Measurements from ENCODE around the gene VIPR2.

Gene VIPR2

DNA sequence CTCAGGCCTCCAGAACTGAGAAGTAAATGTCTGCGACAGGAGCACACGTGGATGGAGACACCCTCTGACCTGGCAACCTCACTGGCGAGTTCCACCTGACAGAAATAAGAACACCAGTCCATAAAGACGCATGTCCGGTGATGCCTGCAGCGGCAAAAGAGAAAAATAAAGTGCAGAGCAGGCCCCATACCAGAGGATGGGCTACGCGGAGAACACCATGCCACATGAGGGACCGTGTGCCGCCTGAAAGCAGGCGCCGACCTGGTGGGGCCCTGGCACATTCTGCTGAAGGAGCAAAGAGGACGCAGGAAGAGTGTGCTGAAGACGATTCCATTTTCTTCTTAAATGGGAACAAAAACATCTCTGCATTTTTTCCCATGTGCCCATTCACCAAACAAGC lies 105.0 kb downstream of the VIPR2 start:
- Histone ChIP-seq H3K4me2 (ENCODE audit: insufficient read depth, low read length) (no peak overlapping the region), H3K79me2 (ENCODE audit: insufficient read depth, low read length) (peaks cover 4% of the 10 kb centered on the region; the same call in 1 of the 2 replicates), H3K4me3 (ENCODE audit: low read depth in 1 of 2, low read length in 2 of 2) (no peak overlapping the region), H2AFZ (ENCODE audit: low read depth, low read length) (no peak overlapping the region), H3K27ac (ENCODE audit: low read length) (peak overlapping the region; percentile 63; the same call in 1 of the 2 replicates), H3K9me3 (ENCODE audit: insufficient read depth, low read length, severe bottlenecking) (peaks cover 5% of the 10 kb centered on the region), H3K36me3 (ENCODE audit: insufficient read depth, low read length) (peaks cover 87% of the 10 kb centered on the region), H4K20me1 (ENCODE audit: insufficient read depth, low read length) (no peaks in the 10 kb centered on the region), H3K27me3 (ENCODE audit: insufficient read depth, low read length, poor library complexity) (no peaks in the 10 kb centered on the region), H3K9ac (ENCODE audit: low read depth, low read length) (no peak overlapping the region), H3K4me1 (ENCODE audit: insufficient read depth, low read length) (peaks cover 6% of the 10 kb centered on the region)
- DNase-seq (no peak), ATAC-seq (ENCODE audit: insufficient read depth, low read depth) (no peak)
- TF ChIP-seq EZH2 (IDR thresholded peaks at IDR 0.05; ENCODE audit: borderline replicate concordance, low read depth, low read length, severe bottlenecking), result no peak
- TF ChIP-seq, protein P1, sequence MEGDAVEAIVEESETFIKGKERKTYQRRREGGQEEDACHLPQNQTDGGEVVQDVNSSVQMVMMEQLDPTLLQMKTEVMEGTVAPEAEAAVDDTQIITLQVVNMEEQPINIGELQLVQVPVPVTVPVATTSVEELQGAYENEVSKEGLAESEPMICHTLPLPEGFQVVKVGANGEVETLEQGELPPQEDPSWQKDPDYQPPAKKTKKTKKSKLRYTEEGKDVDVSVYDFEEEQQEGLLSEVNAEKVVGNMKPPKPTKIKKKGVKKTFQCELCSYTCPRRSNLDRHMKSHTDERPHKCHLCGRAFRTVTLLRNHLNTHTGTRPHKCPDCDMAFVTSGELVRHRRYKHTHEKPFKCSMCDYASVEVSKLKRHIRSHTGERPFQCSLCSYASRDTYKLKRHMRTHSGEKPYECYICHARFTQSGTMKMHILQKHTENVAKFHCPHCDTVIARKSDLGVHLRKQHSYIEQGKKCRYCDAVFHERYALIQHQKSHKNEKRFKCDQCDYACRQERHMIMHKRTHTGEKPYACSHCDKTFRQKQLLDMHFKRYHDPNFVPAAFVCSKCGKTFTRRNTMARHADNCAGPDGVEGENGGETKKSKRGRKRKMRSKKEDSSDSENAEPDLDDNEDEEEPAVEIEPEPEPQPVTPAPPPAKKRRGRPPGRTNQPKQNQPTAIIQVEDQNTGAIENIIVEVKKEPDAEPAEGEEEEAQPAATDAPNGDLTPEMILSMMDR (IDR thresholded peaks at IDR 0.05; ENCODE audit: borderline replicate concordance, extremely low read depth, low read length, poor library complexity, severe bottlenecking), result no peak

DNA sequence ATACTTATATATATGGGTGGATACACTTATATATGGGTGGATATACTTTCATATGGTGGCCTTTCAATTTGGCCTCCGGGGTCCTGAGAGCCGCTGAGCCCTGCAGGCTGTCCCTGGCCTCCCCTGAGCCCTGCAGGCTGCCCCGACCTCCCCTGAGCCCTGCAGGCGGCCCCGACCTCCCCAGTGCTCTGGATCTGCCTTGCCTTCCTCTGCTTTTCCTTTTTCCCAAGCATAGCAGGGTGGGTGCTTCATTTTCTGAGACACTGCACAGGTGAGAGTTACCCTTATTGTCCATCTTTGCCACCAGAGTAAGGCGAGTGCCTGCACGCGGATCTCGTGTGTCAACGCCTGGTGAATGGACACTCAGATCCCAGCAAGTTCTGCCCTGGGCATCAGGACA lies 106.6 kb downstream of the VIPR2 start:
- Histone ChIP-seq H3K4me1 (ENCODE audit: insufficient read depth, low read length) (peaks cover 6% of the 10 kb centered on the region), H3K4me2 (ENCODE audit: insufficient read depth, low read length) (no peak overlapping the region), H3K9ac (ENCODE audit: low read depth, low read length) (no peak overlapping the region), H3K9me3 (ENCODE audit: insufficient read depth, low read length, severe bottlenecking) (no peaks in the 10 kb centered on the region), H3K4me3 (ENCODE audit: low read depth in 1 of 2, low read length in 2 of 2) (no peak overlapping the region), H3K27ac (ENCODE audit: low read length) (peak overlapping the region; percentile 67), H3K27me3 (ENCODE audit: insufficient read depth, low read length, poor library complexity) (no peaks in the 10 kb centered on the region), H3K79me2 (ENCODE audit: insufficient read depth, low read length) (no peaks in the 10 kb centered on the region), H4K20me1 (ENCODE audit: insufficient read depth, low read length) (no peaks in the 10 kb centered on the region), H3K36me3 (ENCODE audit: insufficient read depth, low read length) (peaks cover 93% of the 10 kb centered on the region), H2AFZ (ENCODE audit: low read depth, low read length) (no peak overlapping the region)
- ATAC-seq (ENCODE audit: insufficient read depth, low read depth), result no peak
- no peak for DNase-seq
- TF ChIP-seq, protein P1 (IDR thresholded peaks at IDR 0.05; ENCODE audit: borderline replicate concordance, extremely low read depth, low read length, poor library complexity, severe bottlenecking), result no peak
- no peak for TF ChIP-seq EZH2 (IDR thresholded peaks at IDR 0.05; ENCODE audit: borderline replicate concordance, low read depth, low read length, severe bottlenecking)

DNA sequence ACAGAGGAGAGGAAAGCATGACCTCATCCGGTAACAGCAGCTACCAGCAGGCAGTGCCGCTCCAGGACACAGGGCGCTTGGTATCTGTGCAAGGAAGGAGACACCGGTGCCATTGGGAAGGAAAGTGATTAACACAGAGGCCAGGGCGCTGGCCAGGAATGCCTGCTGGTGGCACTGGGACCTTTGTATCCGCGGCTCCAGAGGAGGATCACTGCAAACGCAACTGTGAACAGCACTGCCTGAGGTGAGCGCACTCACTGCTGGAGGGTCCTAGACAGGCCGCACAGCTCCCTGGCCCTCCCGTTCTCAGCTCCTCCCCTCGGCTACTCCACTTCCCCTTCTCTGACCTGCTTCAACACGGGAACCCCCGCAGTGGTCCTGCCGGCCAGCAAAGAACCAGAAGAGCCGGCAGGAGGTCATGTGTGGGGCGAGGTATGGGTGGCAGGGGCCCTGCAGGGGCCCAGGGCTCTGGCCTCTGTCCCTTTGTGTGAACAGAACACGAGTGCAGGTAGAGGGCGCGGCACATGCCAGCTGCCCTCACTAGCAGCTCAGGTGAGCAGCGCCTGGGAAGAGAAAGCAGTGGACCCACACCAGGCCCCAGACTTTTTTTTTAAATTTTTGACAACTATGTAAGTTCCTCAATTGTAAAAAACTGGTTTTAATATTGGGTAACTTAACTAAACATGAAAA lies 107.6 kb downstream of the VIPR2 start:
- Histone ChIP-seq H3K27me3 (ENCODE audit: insufficient read depth, low read length, poor library complexity) (no peaks in the 10 kb centered on the region), H4K20me1 (ENCODE audit: insufficient read depth, low read length) (no peaks in the 10 kb centered on the region), H3K4me1 (ENCODE audit: insufficient read depth, low read length) (peaks cover 6% of the 10 kb centered on the region), H3K9me3 (ENCODE audit: insufficient read depth, low read length, severe bottlenecking) (no peaks in the 10 kb centered on the region), H3K9ac (ENCODE audit: low read depth, low read length) (no peak overlapping the region), H2AFZ (ENCODE audit: low read depth, low read length) (no peak overlapping the region), H3K79me2 (ENCODE audit: insufficient read depth, low read length) (no peaks in the 10 kb centered on the region), H3K4me2 (ENCODE audit: insufficient read depth, low read length) (no peak overlapping the region), H3K36me3 (ENCODE audit: insufficient read depth, low read length) (peaks cover 93% of the 10 kb centered on the region), H3K4me3 (ENCODE audit: low read depth in 1 of 2, low read length in 2 of 2) (no peak overlapping the region), H3K27ac (ENCODE audit: low read length) (peak overlapping the region; percentile 66; the same call in 1 of the 2 replicates)
- DNase-seq (no peak), ATAC-seq (ENCODE audit: insufficient read depth, low read depth) (no peak)
- no peak for TF ChIP-seq EZH2 (IDR thresholded peaks at IDR 0.05; ENCODE audit: borderline replicate concordance, low read depth, low read length, severe bottlenecking)
- TF ChIP-seq, protein P1 (IDR thresholded peaks at IDR 0.05; ENCODE audit: borderline replicate concordance, extremely low read depth, low read length, poor library complexity, severe bottlenecking), result no peak
